ENCODE data around the gene CAPN1. TPM values are rescaled to one million over a fixed set of nuclear protein-coding genes. Genes with fewer than 3 reads are reported as not detected.
"Not testable (repeated sequence)": the region's sequence is repeated elsewhere in the genome, so short reads cannot be mapped to it uniquely, and the experiment has no call there.

The CAPN1 gene
- total RNA-seq, 1 experiment from 2014 or later = 175 TPM

DNA sequence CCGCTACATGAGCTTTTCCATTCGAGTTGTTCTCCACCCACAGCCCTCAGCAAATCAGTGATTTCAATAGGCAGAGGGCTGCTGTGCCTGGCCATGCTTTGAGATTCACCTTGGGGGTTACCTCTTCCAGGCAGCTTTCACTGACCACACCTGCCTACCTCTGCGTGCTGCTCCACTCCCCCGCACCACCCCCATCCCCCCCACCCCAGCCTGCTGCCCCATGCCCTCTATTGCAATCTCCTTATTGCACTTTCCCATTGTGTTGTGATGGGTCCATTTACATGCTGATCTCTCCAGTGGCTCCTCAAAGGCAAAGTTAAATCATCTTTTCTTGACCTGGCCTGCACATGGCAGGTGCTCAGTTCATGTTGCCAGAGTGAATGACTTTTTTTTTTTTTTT lies 62.1 kb downstream of the CAPN1 start:
- H3K14ac ChIP-seq (ENCODE audit: insufficient read depth, low read length) = no peak overlapping the region
- H3K27me3 ChIP-seq (ENCODE audit: insufficient read depth, low read length) = no peaks in the 10 kb centered on the region
- Mint-ChIP-seq H3K27ac (peak overlapping the region; percentile 36 to 89 (median 86); a peak in 4 of 7 replicates), H3K27me3 (ENCODE audit: low read depth) (no peaks in the 10 kb centered on the region; the same call in 1 of the 2 replicates), H3K4me1 (peaks cover 23 to 25% of the 10 kb centered on the region in 2 experiments), H3K36me3 (ENCODE audit: insufficient read depth in 1 of 3, low read depth in 3 of 3) (peaks cover 8 to 11% (median 9%) of the 10 kb centered on the region in 3 experiments; a peak in 6 of 7 replicates), H3K9me3 (peaks cover 0 to 10% of the 10 kb centered on the region in 2 experiments; a peak in 4 of 5 replicates), H3K4me3 (no peak overlapping the region)
- no CpG with 5 or more reads among the region's 4 CpGs for WGBS (ENCODE audit: extremely low coverage, insufficient read length, low lambda C conversion rate)
- no peaks in the 10 kb centered on the region for H4K20me1 ChIP-seq (ENCODE audit: control insufficient read depth, insufficient read depth, insufficient read length)
- no peaks in the 10 kb centered on the region for H3K23me2 ChIP-seq (ENCODE audit: insufficient read length, low read depth, low read length, poor library complexity, severe bottlenecking)
- H3K27ac ChIP-seq (ENCODE audit: insufficient read length, low read depth, low read length) = no peak overlapping the region
- H2BK12ac ChIP-seq (ENCODE audit: insufficient read length, low read depth, low read length) = no peak overlapping the region
- no peak overlapping the region for H3K4me2 ChIP-seq (ENCODE audit: insufficient read depth, insufficient read length, low read length)
- no peak overlapping the region for H3K4ac ChIP-seq (ENCODE audit: low read depth, low read length)
- no peak overlapping the region for H3K18ac ChIP-seq (ENCODE audit: insufficient read length, low read depth, low read length)
- no peak overlapping the region for H3K56ac ChIP-seq (ENCODE audit: insufficient read length, low read depth, low read length)
- no peak overlapping the region for H2AK5ac ChIP-seq (ENCODE audit: insufficient read length, low read length)
- no peak overlapping the region for H4K5ac ChIP-seq (ENCODE audit: insufficient read length, low read depth, low read length)
- no peaks in the 10 kb centered on the region for H3K79me1 ChIP-seq (ENCODE audit: insufficient read depth, low read depth, low read length, poor library complexity, severe bottlenecking)
- H3T11ph ChIP-seq (ENCODE audit: low read length) = no peak overlapping the region
- H4K8ac ChIP-seq (replicated peaks; ENCODE audit: insufficient read length, low read depth, low read length) = no peak overlapping the region
- H3K79me2 ChIP-seq (ENCODE audit: insufficient read depth, low read length) = no peaks in the 10 kb centered on the region
- H3K23ac ChIP-seq (ENCODE audit: insufficient read length, low read depth, low read length) = no peak overlapping the region
- H4K91ac ChIP-seq (ENCODE audit: insufficient read length, low read depth, low read length) = no peak overlapping the region
- peak; percentile 67 for DNase-seq
- H2BK120ac ChIP-seq (ENCODE audit: low read depth, low read length, poor library complexity, severe bottlenecking) = no peak overlapping the region
- TF ChIP-seq, protein P1, sequence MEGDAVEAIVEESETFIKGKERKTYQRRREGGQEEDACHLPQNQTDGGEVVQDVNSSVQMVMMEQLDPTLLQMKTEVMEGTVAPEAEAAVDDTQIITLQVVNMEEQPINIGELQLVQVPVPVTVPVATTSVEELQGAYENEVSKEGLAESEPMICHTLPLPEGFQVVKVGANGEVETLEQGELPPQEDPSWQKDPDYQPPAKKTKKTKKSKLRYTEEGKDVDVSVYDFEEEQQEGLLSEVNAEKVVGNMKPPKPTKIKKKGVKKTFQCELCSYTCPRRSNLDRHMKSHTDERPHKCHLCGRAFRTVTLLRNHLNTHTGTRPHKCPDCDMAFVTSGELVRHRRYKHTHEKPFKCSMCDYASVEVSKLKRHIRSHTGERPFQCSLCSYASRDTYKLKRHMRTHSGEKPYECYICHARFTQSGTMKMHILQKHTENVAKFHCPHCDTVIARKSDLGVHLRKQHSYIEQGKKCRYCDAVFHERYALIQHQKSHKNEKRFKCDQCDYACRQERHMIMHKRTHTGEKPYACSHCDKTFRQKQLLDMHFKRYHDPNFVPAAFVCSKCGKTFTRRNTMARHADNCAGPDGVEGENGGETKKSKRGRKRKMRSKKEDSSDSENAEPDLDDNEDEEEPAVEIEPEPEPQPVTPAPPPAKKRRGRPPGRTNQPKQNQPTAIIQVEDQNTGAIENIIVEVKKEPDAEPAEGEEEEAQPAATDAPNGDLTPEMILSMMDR (conservative IDR thresholded peaks at IDR 0.05) = no peak
- peaks cover 5% of the 10 kb centered on the region for H3K4me1 ChIP-seq (ENCODE audit: insufficient read depth, low read length)
- H3K9ac ChIP-seq (ENCODE audit: extremely low read depth, insufficient read length, low read length) = no peak overlapping the region
- no peaks in the 10 kb centered on the region for H3K9me3 ChIP-seq (ENCODE audit: control insufficient read depth, low read depth, low read length)
- H2BK20ac ChIP-seq (ENCODE audit: low read depth, low read length, poor library complexity, severe bottlenecking) = no peak overlapping the region
- H2BK15ac ChIP-seq (ENCODE audit: low read depth, low read length) = no peak overlapping the region
- H2BK5ac ChIP-seq (ENCODE audit: insufficient read length, low read length) = no peak overlapping the region
- no peak overlapping the region for H2AFZ ChIP-seq (ENCODE audit: low read length)

DNA sequence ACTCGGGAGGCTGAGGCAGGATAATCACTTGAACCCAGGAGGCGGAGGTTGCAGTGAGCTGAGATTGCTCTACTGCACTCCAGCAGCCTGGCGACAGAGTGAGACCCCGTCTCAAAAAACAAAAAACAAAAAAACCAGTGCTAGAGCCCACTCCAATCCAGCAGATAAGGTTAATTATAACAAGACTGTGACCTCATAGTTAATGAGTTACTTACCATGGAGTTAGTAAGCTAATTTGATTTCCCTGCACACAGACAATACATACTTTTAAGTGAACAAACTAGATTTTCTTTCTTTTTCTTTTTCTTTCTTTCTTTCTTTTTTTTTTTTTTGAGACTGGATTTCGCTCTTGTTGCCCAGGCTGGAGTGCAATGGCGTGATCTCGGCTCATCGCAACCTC lies 63.3 kb downstream of the CAPN1 start:
- H3K23ac ChIP-seq (ENCODE audit: insufficient read length, low read depth, low read length); H3K23me2 ChIP-seq (ENCODE audit: insufficient read length, low read depth, low read length, poor library complexity, severe bottlenecking); H3K18ac ChIP-seq (ENCODE audit: insufficient read length, low read depth, low read length); H3K27me3 ChIP-seq (ENCODE audit: insufficient read depth, low read length); DNase-seq; H2BK120ac ChIP-seq (ENCODE audit: low read depth, low read length, poor library complexity, severe bottlenecking); H4K91ac ChIP-seq (ENCODE audit: insufficient read length, low read depth, low read length); H2AFZ ChIP-seq (ENCODE audit: low read length); H3K27me3 Mint-ChIP-seq (ENCODE audit: low read depth); H4K8ac ChIP-seq (replicated peaks; ENCODE audit: insufficient read length, low read depth, low read length); H3K9me3 ChIP-seq (ENCODE audit: control insufficient read depth, low read depth, low read length); H3K79me2 ChIP-seq (ENCODE audit: insufficient read depth, low read length); H2BK20ac ChIP-seq (ENCODE audit: low read depth, low read length, poor library complexity, severe bottlenecking); H4K20me1 ChIP-seq (ENCODE audit: control insufficient read depth, insufficient read depth, insufficient read length); H3K27ac Mint-ChIP-seq; H2BK15ac ChIP-seq (ENCODE audit: low read depth, low read length); H3K79me1 ChIP-seq (ENCODE audit: insufficient read depth, low read depth, low read length, poor library complexity, severe bottlenecking); H3T11ph ChIP-seq (ENCODE audit: low read length); H3K4me2 ChIP-seq (ENCODE audit: insufficient read depth, insufficient read length, low read length); H3K9ac ChIP-seq (ENCODE audit: extremely low read depth, insufficient read length, low read length); H3K4me1 ChIP-seq (ENCODE audit: insufficient read depth, low read length); H3K14ac ChIP-seq (ENCODE audit: insufficient read depth, low read length); H3K27ac ChIP-seq (ENCODE audit: insufficient read length, low read depth, low read length); H3K9me3 Mint-ChIP-seq; H3K4ac ChIP-seq (ENCODE audit: low read depth, low read length); H4K5ac ChIP-seq (ENCODE audit: insufficient read length, low read depth, low read length); H2BK5ac ChIP-seq (ENCODE audit: insufficient read length, low read length); H3K4me3 Mint-ChIP-seq; H3K56ac ChIP-seq (ENCODE audit: insufficient read length, low read depth, low read length); H2AK5ac ChIP-seq (ENCODE audit: insufficient read length, low read length); H2BK12ac ChIP-seq (ENCODE audit: insufficient read length, low read depth, low read length): not testable (repeated sequence)
- Mint-ChIP-seq H3K4me1 (peaks cover 23 to 25% of the 10 kb centered on the region in 2 experiments), H3K36me3 (ENCODE audit: insufficient read depth in 1 of 3, low read depth in 3 of 3) (peaks cover 7 to 11% (median 8%) of the 10 kb centered on the region in 3 experiments; a peak in 5 of 7 replicates)
- WGBS (ENCODE audit: extremely low coverage, insufficient read length, low lambda C conversion rate) = no CpG with 5 or more reads among the region's 8 CpGs

All from H9 (cell line).